ENCODE results near the gene MAGEB2. TPM values are rescaled to one million over a fixed set of nuclear protein-coding genes. Genes with fewer than 3 reads are reported as not detected.

MAGEB2 gene
- total RNA-seq, 1 experiment from 2014 or later = 0.10 TPM

GRCh38 chrX:30212172-30212571 is 3.2 kb upstream of the MAGEB2 start:
- H3K27ac ChIP-seq (ENCODE audit: low read length) = no peak overlapping the region
- no peaks in the 10 kb centered on the region for H3K9me3 ChIP-seq (ENCODE audit: control insufficient read depth, insufficient read depth, low read depth, low read length)
- ATAC-seq (no peak), DNase-seq (ENCODE audit: low read depth, low spot score) (no peak)
- in situ Hi-C loops (cut with HindIII; ENCODE audit: low pct_unique_long_range_greater_than_20kb, low sequenced_read_pairs) = no loop called here
- H3K36me3 ChIP-seq (ENCODE audit: control insufficient read depth, insufficient read depth, low read length) = no peaks in the 10 kb centered on the region
- ChIA-PET CTCF (no interaction called here), POLR2A (no interaction called here)
- no peaks in the 10 kb centered on the region for H3K27me3 ChIP-seq (ENCODE audit: control insufficient read depth, insufficient read depth, low read length)
- H3K4me3 ChIP-seq (ENCODE audit: low read depth in 2 of 2, low read length in 2 of 2) = no peak overlapping the region
- H3K4me1 ChIP-seq (ENCODE audit: control insufficient read depth, insufficient read depth, low read length) = no peaks in the 10 kb centered on the region
- intact Hi-C loops (cut with micrococcal nuclease; ENCODE audit: unreplicated experiment) = no loop called here
- TF ChIP-seq CTCF (IDR thresholded peaks at IDR 0.05) (no peak), REST (IDR thresholded peaks at IDR 0.05; ENCODE audit: insufficient read depth in 1 of 2, low read depth in 2 of 2, low read length in 1 of 2) (no peak), TCF7L2 (IDR thresholded peaks at IDR 0.05; ENCODE audit: low read depth, low read length) (no peak), SIN3A (IDR thresholded peaks at IDR 0.05; ENCODE audit: borderline replicate concordance, insufficient read depth, low read depth, low read length) (no peak)
- BruUV-seq (replicated peaks) = no TSS peak

GRCh38 chrX:30217465-30217864 is 2.1 kb downstream of the MAGEB2 start:
- Histone ChIP-seq H3K4me3 (ENCODE audit: low read depth in 2 of 2, low read length in 2 of 2) (no peak overlapping the region), H3K9me3 (ENCODE audit: control insufficient read depth, insufficient read depth, low read depth, low read length) (no peaks in the 10 kb centered on the region), H3K27ac (ENCODE audit: low read length) (no peak overlapping the region), H3K36me3 (ENCODE audit: control insufficient read depth, insufficient read depth, low read length) (no peaks in the 10 kb centered on the region), H3K27me3 (ENCODE audit: control insufficient read depth, insufficient read depth, low read length) (no peaks in the 10 kb centered on the region), H3K4me1 (ENCODE audit: control insufficient read depth, insufficient read depth, low read length) (no peaks in the 10 kb centered on the region)
- no TSS peak for BruUV-seq (replicated peaks)
- CTCF ChIA-PET = no interaction called here
- DNase-seq (ENCODE audit: low read depth, low spot score) (no peak), ATAC-seq (no peak)
- intact Hi-C loops (cut with micrococcal nuclease; ENCODE audit: unreplicated experiment) = no loop called here
- in situ Hi-C loops (cut with HindIII; ENCODE audit: low pct_unique_long_range_greater_than_20kb, low sequenced_read_pairs) = no loop called here
- TF ChIP-seq REST (IDR thresholded peaks at IDR 0.05; ENCODE audit: insufficient read depth in 1 of 2, low read depth in 2 of 2, low read length in 1 of 2) (no peak), CTCF (IDR thresholded peaks at IDR 0.05) (no peak), POLR2AphosphoS5 (IDR thresholded peaks at IDR 0.05; ENCODE audit: low read depth, low read length) (no peak), TCF7L2 (IDR thresholded peaks at IDR 0.05; ENCODE audit: low read depth, low read length) (no peak), SIN3A (IDR thresholded peaks at IDR 0.05; ENCODE audit: borderline replicate concordance, insufficient read depth, low read depth, low read length) (no peak)
- POLR2A ChIA-PET = no interaction called here

Data from Panc1 (cell line).